ENCODE results near the gene TMC1.

The TMC1 gene

DNA sequence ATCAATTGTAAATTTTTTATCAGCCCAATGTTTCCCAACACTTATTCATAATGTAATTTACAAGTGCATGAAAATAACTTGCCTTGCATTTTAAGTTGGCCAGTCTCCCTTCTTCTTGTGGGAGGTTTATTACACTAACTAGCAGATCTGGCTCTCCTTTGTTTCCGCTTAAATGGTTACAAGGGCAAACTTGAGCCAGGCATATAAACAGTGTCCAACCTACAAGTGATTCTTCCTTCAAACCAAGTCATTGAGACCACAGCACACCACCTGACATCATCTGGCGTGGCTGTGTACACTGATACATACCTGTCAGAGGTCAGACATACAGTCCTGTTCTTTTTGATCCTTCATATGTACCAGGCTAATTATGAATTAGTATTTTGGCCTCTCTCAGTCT is 351.3 kb downstream of the TMC1 start:
- no peak for DNase-seq (ENCODE audit: low spot score)

DNA sequence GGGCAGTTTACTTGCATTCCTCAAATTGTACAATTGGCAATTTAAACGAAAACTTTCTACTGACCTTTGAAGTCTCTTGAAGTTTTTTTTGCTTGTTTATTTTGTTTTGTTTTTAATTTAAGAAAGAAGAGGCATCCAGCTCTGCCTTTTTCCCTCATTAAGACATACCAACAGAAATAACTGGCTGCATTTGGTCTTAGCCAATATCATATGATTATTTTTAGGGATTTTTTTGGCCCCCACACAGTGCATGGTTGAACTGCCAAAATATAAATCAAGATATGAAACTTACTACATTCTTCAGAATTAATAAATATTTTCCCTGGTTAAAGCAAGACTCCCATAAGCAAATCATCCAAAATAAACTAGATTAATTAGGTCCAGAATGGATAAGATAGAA is 352.0 kb downstream of the TMC1 start:
- DNase-seq (ENCODE audit: low spot score), result no peak

DNA sequence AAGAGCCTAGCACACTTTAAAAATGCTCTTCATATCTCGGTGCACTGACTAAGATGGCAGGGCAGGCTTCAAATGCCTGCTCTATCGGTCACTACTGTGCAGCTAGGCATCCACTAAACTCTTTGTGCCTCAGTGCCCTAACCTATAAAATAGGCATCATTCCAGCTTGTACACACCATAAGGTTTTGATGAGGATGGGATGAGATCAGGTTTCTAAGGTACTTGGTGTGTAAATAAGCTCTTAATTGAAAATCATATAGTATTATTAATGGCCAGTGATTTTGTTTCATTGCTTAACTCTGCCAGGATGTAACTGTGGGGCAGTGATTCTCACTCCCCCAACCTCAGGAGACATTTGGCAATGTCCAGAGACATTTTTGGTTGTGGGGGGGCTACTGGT is 352.9 kb downstream of the TMC1 start:
- no peak for DNase-seq (ENCODE audit: low spot score)

DNA sequence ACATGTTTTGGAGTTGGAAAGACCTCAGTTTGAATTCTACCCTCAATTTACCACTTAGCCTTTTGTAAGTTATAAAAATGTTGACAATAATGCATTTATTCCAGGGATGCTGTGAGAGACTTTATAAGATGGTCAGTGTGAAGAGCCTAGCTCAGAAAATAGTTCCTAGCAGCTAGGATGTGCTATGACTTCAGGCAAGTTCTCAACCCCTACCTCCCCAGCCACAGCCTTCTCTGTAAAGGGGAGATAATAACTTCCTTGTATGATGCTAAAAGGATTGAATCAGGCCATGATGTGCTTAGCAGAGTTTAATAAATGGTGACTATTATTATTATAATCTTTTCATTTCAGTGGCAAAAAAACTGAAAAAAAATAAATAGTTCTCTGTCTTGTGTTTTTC is 353.8 kb downstream of the TMC1 start:
- DNase-seq (ENCODE audit: low spot score), result no peak

DNA sequence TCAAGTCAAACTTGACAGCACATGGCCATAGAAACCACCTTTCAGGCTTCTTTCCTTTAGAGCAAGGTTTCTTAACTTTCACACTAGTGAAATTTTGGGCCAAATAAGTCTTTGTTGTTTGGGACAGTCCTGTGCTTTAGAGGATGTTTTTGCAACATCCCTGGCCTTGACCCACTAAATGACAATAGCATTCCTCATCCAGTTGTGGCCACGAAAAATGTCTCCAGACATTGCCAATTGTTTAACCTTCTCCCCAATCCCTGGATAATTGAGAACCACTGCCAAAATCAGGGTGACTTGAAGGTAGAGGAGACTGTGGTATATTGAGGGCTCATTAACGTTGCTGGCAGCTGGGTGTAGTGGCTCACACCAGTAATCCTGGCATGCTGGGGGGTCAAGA is 359.4 kb downstream of the TMC1 start:
- no peak for DNase-seq (ENCODE audit: low spot score)

DNA sequence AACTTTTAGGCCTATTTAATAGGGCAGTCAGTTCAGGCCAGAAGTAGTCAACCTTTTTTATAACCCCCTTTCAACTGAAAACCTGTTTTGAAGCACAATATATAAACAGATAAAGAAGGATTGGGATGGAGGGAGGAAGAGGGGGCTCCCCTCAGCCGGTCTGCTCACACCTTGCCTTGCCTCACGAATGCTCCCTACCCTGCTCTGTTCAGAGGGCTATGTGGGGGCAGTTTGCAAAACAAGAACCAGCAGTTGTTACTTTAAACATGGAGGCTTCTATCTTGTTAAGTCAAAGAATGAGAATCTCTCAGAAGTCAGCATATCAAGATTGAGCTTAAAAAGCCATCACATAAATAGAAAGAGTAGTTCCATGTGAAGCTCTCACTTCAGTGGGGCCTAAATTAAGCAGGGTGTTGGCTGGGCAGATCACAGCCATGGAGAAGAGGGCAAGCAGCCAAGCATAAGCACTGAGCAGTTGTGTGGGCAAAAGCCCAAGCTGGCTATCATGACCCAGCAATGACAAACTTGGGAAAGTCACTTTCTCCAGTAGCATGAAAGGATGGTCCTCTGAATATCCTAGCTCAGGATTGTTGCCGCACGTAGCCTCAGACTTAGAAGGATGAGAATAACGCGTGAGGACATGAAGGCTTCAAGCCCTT is 360.8 kb downstream of the TMC1 start:
- no peak for DNase-seq (ENCODE audit: low spot score)

DNA sequence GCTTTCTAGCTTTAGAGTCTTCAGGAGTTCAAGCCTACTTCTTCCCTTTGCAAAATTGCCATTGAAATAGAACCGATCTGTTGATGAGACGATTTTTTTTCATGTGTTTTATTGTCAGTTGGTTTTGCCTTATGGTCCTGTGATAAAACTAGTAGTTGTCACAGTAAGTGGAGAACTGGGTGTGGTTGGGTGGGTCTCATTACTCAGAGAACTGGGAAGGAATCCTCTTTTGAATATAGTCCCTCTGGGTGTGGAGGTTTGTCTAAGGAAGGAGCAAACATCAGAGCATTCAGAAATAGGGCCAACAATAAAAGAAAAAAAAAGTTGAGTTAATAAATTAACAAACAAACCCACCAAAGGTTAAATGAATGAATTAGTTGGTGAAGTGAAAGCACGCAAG is 362.5 kb downstream of the TMC1 start:
- no peak for DNase-seq (ENCODE audit: low spot score)

DNA sequence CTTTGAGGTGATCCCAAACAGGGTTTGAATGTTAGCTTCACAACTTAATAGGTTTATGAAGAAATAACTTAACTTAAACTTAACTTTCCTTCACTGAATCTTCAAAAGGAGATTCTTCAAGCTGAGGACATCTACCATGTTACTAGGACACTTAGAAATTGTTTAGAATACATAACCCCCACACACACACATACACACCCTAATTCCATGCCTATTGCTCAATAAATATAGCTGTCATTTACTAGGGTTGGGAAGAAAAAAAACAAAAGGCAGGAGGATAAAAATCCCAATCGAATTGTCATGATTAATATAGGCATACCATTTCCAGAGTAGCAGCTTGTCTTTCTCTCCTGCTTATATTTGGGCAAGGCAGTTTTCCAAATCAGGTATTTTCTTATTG is 363.1 kb downstream of the TMC1 start:
- no peak for DNase-seq (ENCODE audit: low spot score)
